ENCODE measurements around the gene TRIP13.

TRIP13 gene

GRCh38 chr5:893137-893506 lies 438 bp downstream of the TRIP13 start:
- DNase-seq (ENCODE audit: low read depth), result no peak
- peak overlapping the region; percentile 91 for H3K4me3 ChIP-seq (ENCODE audit: low read length)
- no peak for TF ChIP-seq CTCF (conservative IDR thresholded peaks at IDR 0.05; ENCODE audit: low read depth, low read length)

GRCh38 chr5:893711-894110 lies 1.0 kb downstream of the TRIP13 start:
- H3K4me3 ChIP-seq (ENCODE audit: low read length), result peak overlapping the region; percentile 91
- no peak for TF ChIP-seq CTCF (conservative IDR thresholded peaks at IDR 0.05; ENCODE audit: low read depth, low read length)
- no peak for DNase-seq (ENCODE audit: low read depth)

- H3K4me3 ChIP-seq (ENCODE audit: low read length), result no peak overlapping the region
- DNase-seq (ENCODE audit: low read depth), result no peak
- no peak for TF ChIP-seq CTCF (conservative IDR thresholded peaks at IDR 0.05; ENCODE audit: low read depth, low read length)
Measured at GRCh38 chr5:900781-901180, 8.1 kb downstream of the TRIP13 start.

- no peak for DNase-seq (ENCODE audit: low read depth)
- no peak overlapping the region for H3K4me3 ChIP-seq (ENCODE audit: low read length)
- TF ChIP-seq CTCF (conservative IDR thresholded peaks at IDR 0.05; ENCODE audit: low read depth, low read length), result no peak
Measured at GRCh38 chr5:902129-902916, 9.6 kb downstream of the TRIP13 start.

GRCh38 chr5:903756-904096 lies 11.0 kb downstream of the TRIP13 start:
- no peak for TF ChIP-seq CTCF (conservative IDR thresholded peaks at IDR 0.05; ENCODE audit: low read depth, low read length)
- DNase-seq (ENCODE audit: low read depth), result no peak
- no peak overlapping the region for H3K4me3 ChIP-seq (ENCODE audit: low read length)

GRCh38 chr5:905139-905642 lies 12.5 kb downstream of the TRIP13 start:
- no peak for TF ChIP-seq CTCF (conservative IDR thresholded peaks at IDR 0.05; ENCODE audit: low read depth, low read length)
- no peak overlapping the region for H3K4me3 ChIP-seq (ENCODE audit: low read length)
- no peak for DNase-seq (ENCODE audit: low read depth)

- DNase-seq (ENCODE audit: low read depth), result no peak
- H3K4me3 ChIP-seq (ENCODE audit: low read length), result no peak overlapping the region
- no peak for TF ChIP-seq CTCF (conservative IDR thresholded peaks at IDR 0.05; ENCODE audit: low read depth, low read length)
Measured at GRCh38 chr5:907366-907910, 14.8 kb downstream of the TRIP13 start.
